GM12892 (cell line): ENCODE data around the gene ABCA8.

Source experiments
- DNase-seq: peaks from one replicate; pipeline ENCODE4 v3.0.0; 2011; ENCODE audit not compliant: insufficient read length
- FAIRE-seq: peaks from 2 replicates; lab custom pipeline; 2011; peaks lifted over from hg19 to GRCh38; lab: Jason Lieb, UNC
- POLR2A ChIP-seq: IDR thresholded peaks from 2 replicates; pipeline ENCODE4 v1.6.1; 2011; ENCODE audit warnings: low read depth, low read length, control low read depth
- POLR2AphosphoS5 ChIP-seq: IDR thresholded peaks from 2 replicates; pipeline ENCODE4 v1.6.1; 2011; ENCODE audit warnings: low read depth, low read length, control low read depth
- TAF1 ChIP-seq: IDR thresholded peaks from 2 replicates; pipeline ENCODE4 v1.6.1; 2011; ENCODE audit warnings: low read depth, mild to moderate bottlenecking, control low read depth, low read length, borderline replicate concordance

The ABCA8 gene

DNA sequence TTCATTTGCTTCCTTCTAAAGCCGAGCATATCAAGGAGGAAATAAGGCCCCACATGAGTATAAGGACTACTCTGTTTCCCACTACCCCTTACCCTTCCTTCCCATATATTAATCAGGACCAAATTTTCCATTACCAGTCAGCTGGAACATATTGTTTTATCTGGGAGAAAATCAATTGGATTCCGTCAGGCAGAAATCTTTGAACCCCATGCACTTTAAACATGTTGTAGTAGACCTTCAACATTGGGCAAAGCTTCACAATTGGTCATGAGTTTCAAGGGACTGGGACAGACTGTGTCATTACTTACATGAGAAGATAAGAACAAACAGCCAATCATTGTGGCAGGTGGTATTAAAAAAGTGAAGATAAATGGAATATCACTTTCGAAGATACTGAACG, 70.3 kb downstream of the ABCA8 start:
- no peak for TF ChIP-seq POLR2A
- no peak for TF ChIP-seq TAF1
- TF ChIP-seq POLR2AphosphoS5, result no peak
- FAIRE-seq (no peak), DNase-seq (no peak)

DNA sequence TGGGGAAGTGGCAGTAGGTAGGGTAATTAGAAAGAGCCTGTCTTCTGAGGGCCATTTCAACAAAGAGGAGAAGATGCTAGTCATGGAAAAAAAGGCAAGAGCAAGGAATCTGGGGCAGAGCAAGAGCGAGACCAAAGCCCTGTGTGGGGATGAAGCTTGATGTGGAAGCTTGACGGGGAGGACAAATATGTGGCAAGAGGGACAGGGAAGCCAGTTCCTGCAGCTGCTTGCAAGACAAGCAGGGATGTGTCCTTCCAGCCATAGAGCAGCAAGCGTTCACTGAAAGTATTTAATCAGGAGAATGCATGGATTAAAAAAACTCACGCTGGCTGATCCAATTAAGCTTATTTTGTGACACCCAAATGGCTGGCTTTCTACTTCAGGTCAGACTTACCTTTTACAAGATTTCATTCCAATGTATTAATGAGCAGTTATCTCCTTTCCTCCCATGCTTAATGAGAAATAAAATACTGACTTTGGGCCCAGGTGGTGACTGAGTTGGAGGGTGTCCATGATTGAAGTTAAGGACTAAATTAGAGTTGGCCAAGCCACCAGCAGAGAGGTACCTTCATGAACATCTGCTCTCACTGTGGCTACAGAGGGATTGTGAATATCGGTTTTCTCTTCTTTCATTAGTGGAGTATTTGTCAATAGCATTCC, 76.8 kb downstream of the ABCA8 start:
- no peak for DNase-seq
- no peak for TF ChIP-seq TAF1
- TF ChIP-seq POLR2AphosphoS5, result no peak
- TF ChIP-seq POLR2A, result no peak
- FAIRE-seq, result no peak

DNA sequence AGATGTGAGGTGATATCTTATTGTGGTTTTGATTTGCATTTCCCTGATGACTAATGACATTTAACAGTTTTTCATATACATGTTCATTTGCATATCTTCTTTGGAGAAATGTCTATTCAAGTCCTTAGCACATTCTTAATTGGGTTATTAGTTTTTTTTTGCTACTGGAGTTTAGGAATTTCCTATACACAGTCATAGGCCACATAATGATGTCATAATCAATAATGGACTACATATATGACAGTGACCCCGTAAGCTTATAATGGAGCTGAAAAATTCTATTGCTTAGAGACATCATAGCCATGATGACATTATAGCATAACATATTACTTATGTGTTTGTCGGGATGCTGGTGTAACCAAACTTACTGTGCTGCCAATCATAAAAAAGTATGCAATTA, 83.7 kb downstream of the ABCA8 start:
- FAIRE-seq (no peak), DNase-seq (no peak)
- no peak for TF ChIP-seq POLR2A
- no peak for TF ChIP-seq TAF1
- no peak for TF ChIP-seq POLR2AphosphoS5

DNA sequence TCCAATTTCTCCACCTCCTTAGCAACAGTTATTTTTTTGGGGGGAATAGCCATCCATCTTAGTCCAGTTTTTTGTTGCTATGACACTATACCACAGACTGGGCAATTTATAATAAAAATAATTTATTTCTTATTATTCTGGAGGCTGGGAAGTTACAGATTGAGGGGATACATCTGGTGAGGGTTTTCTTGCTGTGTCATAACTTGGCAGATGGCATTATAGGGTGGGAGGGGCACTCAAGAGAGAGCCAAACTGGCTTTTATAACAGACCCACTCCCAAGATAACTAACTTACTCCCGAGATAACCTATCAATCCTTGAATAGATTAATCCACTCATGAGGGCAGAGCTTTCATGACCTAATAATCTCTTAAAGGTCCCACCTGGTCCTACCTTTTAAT, 84.2 kb downstream of the ABCA8 start:
- TF ChIP-seq TAF1 (no peak), POLR2AphosphoS5 (no peak), POLR2A (no peak)
- no peak for FAIRE-seq

DNA sequence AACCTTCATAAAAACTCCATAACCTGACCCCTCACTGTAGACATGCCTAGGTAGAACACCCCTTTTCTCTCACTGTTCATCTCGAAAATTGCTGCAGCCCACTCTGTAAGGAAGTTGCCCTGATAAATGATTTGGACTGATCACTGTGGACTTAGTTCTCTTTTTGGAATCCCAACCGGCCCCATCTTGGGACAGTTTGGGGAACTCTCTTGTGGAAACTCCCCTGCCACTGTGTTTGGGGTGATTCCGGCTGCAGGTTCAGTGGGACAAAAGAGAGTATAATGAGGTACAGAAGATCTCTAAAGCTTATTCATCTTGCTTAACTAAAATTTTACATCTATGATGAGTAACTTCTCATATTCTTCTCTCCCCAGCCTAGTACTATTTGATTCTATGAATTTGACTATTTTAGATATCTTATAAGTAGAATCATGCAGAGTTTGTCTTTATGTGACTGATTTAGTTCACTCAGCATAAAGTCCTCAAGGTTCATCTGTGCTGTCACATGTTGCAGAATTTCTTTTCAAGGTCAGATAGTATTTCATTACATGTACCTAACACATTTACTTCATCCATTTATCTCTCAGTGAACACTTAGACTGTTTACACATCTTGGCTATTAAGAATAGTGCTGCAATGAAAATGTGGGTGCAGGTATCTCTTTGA, 84.9 kb downstream of the ABCA8 start:
- TF ChIP-seq POLR2AphosphoS5, result no peak
- no peak for TF ChIP-seq TAF1
- TF ChIP-seq POLR2A, result no peak
- FAIRE-seq (no peak), DNase-seq (no peak)

More for the DNA sequence above, 84.2 kb downstream of the ABCA8 start:
- DNase-seq, result no peak

DNA sequence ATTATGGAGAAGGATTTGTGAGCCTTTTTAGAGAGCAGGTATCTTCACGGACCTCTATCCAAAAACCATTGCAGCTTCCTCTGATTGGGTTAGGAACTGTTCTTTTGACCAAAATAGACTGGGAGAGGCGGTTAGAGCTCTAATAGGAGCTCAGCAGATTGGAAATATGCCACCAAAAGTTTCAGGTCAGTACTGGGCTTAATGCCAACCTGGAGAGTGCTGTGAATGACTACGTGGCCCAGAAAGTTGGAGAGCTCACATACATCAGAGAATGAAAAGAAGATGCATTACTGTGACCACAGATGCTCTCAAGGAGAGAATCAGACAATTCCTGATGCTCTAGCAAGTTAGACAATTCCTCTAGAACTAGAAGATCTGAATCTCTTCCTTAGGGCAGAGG, 86.5 kb downstream of the ABCA8 start:
- TF ChIP-seq TAF1, result no peak
- TF ChIP-seq POLR2AphosphoS5, result no peak
- no peak for TF ChIP-seq POLR2A
- FAIRE-seq (no peak), DNase-seq (no peak)

DNA sequence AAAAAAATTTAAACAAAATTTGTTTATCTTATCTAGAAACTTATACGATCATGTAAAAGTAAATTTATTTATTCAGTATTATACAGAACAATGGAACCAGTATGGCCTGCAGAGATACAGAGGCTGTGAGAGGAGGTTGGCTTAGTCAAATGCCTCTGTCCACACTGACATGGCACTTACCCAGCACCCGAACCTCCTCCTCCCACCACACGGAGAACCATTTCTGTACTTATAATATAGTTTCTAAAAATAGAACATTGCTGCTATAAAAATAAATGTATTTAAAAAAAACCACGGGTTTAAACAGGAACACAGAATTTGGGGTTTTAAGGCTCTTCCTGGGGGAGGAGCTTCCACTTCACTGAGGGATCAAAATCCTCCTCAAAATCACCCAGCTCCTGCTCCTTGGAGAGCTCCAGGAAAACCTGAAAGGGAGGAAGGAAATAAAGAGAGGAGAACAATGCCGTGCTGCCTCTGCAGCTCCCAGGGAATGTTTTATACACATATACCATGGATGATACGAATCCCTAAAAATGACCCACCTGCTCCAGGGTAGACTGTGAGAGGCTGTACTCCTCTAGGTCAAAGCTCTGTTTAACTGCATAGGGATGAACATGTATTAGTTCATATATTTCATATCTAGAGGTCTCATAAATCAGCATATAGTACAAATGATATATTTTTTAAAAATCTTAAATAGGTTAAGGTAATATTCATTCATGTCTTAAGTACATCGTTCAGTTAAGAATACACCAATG, 87.3 kb downstream of the ABCA8 start:
- DNase-seq (no peak), FAIRE-seq (no peak)
- TF ChIP-seq TAF1, result no peak
- TF ChIP-seq POLR2A, result no peak
- TF ChIP-seq POLR2AphosphoS5, result no peak

DNA sequence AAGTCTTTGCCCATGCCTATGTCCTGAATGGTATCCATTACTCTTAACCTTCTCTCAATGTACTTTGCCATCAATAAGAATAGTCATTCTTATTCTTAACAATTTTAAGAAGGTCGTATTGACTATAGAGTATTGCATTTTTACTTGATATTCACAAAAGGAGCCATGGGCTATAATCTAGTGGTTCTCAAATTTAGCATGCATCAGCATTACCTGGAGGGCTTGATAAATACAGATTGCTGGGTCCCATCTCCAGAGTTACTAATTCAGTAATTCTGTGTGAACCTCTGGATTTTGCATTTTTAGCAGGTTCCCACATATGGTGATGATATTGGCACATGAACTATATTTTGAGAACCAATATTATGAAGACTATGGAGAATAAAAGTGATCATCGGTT, 89.6 kb downstream of the ABCA8 start:
- TF ChIP-seq POLR2AphosphoS5 (no peak), TAF1 (no peak), POLR2A (no peak)
- DNase-seq (no peak), FAIRE-seq (no peak)

DNA sequence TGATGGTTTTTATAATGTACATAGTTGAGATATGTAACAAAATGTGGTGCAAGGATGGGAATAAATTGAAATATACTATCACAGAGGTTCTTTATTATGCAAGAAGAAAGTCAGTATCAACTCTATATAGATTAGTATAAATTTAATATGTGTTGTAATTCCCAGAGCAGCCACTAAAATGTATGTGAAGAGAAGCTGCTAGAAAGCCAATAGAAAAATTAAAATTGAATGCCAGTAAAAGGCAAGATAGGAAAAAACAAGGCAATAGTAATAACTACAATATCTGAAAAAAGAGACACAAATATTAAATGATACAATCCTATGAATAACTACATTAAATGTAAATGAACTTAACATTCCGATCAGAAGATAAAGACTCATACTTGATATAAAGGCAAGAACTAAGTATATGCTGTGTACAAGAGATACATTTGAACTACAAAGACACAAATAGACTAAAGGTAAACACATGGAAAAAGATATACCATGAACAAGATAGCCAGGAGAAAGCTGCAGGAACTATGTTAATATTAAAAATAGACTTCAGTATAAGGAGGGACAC, 92.0 kb downstream of the ABCA8 start:
- TF ChIP-seq TAF1 (no peak), POLR2A (no peak), POLR2AphosphoS5 (no peak)
- DNase-seq, result no peak
- no peak for FAIRE-seq

DNA sequence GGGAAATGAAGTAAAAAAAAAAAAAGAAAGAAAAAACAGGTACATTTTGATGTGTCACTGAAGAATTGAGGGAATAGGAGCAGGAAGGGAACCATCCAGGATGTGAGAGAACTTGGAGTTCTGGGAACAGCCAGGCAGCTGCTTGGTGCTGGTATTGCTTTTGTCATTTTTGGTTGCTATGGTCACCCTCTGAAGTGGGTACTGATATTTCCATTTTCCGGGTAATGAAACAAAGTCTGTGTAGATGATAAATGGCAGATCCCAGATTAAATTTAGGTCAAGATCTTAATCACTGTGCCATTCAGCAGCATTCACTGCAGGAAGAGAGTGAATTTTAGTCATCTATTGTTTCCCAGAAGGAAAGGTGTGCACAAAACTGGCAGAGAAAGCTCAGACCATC, 93.6 kb downstream of the ABCA8 start:
- DNase-seq (no peak), FAIRE-seq (no peak)
- no peak for TF ChIP-seq POLR2AphosphoS5
- no peak for TF ChIP-seq TAF1
- no peak for TF ChIP-seq POLR2A

DNA sequence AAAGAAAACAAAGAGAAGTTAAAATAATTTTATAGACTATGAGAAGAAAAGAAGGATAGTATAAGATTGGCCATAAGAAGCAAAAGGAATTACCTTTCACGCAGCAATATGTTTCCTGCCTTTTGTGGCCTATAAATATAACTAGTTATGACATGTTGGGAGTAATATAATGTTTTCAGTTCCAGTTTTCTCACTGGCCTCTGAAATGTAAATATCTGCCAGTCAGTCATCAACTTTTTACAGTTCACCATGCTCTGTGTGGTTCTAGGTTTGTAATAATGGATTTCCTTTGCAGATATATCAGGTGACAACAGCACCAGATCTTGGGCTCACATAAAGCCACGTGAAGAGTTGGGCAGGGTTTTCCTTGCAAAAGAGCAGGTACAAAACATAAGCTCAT, 94.3 kb downstream of the ABCA8 start:
- FAIRE-seq, result no peak
- TF ChIP-seq POLR2A, result no peak
- no peak for TF ChIP-seq POLR2AphosphoS5
- no peak for TF ChIP-seq TAF1
- DNase-seq, result no peak

DNA sequence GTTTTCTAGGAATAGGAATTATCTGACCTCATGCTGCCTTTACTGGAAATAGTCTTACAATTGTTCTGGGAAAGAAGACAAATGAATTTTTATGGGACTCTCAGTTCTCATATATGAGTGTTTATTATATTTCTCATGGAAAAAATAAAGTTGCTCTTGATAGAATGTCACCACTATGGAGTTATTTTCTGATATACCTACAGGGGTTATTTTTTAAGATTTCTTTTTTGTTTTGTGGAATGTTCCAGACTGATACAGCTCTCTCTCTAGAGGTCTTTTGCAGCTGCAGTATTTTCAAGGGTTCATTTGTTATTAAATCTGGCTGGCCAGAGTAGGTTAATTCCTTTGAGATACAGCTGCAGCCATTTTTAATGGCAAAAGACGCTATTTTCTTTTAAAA, 100.7 kb downstream of the ABCA8 start:
- DNase-seq (no peak), FAIRE-seq (no peak)
- TF ChIP-seq POLR2AphosphoS5, result no peak
- no peak for TF ChIP-seq POLR2A
- no peak for TF ChIP-seq TAF1
